ENCODE measurements around the gene PATJ. TPM values are rescaled to one million over a fixed set of nuclear protein-coding genes. Genes with fewer than 3 reads are reported as not detected.

The PATJ gene
- total RNA-seq, 2 donors from 2014 or later, result 56.6 to 72.1 TPM

DNA sequence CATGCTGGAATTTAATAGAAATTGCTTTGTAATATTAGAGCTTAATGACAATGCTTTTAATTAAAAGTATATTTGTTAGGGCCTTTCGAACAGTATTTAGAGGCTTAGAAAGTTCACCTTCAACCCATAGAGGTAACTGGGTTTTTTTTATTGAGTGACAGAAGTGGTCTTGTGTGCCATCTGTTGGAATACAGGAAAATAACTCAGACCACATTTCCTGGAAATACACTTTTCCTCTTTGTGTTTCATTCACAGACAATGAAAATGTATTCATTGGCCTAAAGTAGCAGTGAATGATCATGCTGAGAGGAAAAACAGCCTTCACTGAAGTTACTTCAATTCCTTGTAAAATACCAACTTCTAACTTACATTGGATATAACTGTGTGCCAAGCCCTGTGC is 368.8 kb downstream of the PATJ start:
- Mint-ChIP-seq H3K27me3 (no peaks in the 10 kb centered on the region), H3K27ac (no peak overlapping the region), H3K4me1 (peaks cover 3% of the 10 kb centered on the region), H3K36me3 (ENCODE audit: low read depth) (peaks cover under 1% of the 10 kb centered on the region), H3K4me3 (no peak overlapping the region)
- no peaks in the 10 kb centered on the region for H3K9me3 ChIP-seq (ENCODE audit: control insufficient read depth, low read length, poor library complexity, severe bottlenecking)
- ATAC-seq (no peak), DNase-seq (no peak)

DNA sequence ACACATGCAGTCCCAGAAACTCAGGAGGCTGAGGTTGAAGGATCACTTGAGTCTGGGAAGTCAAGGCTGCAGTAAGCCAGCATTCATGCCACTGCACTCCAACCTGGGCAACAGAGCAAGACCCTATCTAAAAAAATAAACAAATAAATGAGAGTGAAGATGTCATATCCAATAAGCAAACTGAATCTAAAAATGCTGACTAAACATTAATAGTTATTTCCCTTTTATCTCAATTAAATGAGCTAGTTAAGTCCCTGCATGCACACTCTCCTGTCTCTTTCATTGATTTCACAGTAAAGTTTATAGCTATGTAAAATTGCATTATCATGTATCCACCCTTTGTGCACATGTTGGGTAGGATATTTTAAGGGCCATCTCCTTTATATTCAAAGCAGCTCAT is 371.2 kb downstream of the PATJ start:
- Mint-ChIP-seq H3K36me3 (ENCODE audit: low read depth) (peaks cover 6% of the 10 kb centered on the region), H3K4me3 (no peak overlapping the region), H3K27ac (no peak overlapping the region), H3K27me3 (no peaks in the 10 kb centered on the region), H3K4me1 (peaks cover 3% of the 10 kb centered on the region)
- no peak for ATAC-seq
- H3K9me3 ChIP-seq (ENCODE audit: control insufficient read depth, low read length, poor library complexity, severe bottlenecking), result no peaks in the 10 kb centered on the region
- DNase-seq, result no peak

DNA sequence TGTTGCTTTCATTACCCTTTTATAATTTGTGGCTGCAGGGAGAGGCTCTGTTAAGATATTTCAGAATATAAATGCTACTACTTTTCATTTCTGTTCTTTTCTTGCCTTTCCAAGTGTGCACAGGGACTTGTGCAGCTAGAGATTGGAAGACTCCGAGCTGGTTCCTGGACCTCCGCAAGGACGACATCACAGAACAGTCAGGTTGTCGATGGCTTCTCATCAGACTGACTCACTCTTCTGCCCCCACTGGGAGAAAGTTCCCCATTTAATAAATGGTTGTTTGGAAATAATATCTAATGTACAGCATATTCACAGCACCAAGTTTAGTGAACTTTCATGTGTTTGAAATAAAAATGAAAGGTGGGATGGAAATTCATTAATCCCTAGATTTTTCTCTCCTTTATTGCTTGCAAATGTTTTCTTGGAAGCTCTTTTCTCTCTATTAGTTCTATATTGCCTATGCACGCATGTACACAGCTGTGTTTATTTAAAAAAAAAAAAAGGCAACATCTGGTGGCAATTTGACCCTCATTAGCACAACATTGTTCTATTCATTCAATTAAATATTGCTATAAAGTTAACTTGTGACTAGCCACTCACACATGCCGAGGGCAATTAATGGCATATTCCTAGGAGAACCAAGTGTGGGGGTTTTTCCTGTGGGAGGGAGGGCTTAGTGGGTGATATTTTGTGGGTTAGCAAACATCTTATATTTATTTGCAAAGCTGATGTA is 374.9 kb downstream of the PATJ start:
- Mint-ChIP-seq H3K27ac (no peak overlapping the region), H3K4me1 (no peaks in the 10 kb centered on the region), H3K27me3 (no peaks in the 10 kb centered on the region), H3K4me3 (no peak overlapping the region), H3K36me3 (ENCODE audit: low read depth) (peaks cover 6% of the 10 kb centered on the region)
- no peak for ATAC-seq
- DNase-seq, result no peak
- H3K9me3 ChIP-seq (ENCODE audit: control insufficient read depth, low read length, poor library complexity, severe bottlenecking), result no peaks in the 10 kb centered on the region

DNA sequence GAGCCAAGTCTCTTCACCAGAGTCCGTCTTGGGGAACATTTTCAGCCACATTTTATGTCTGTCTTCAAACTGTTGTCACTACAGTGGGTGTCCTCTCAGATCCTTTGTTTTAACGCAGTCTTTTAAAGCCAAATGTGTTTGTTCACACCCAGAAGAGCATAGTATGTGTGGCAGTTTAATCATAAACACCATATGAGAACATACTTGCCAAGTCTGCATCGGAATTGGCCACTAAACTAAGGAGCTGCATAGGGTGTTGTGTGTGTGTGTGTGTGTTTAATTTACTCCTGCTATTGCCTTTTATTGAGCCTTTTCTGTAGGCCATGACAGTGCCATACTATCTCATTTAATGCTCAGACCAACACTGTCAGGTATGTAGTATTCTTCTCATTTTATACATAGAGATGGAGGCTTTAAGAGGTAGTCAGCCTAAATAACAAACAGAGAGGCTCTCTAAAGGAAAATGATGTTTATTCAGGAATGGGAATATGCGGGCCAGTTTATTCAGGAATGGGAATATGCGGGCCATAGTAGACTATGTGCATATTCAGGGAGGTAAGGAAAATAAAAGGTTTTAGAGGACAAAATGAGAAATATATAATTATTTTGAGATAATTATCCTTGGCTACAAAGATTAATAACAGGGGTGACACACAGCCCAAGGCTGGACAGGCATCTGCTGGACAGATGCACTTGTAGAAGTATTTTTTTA is 384.5 kb downstream of the PATJ start:
- ATAC-seq, result no peak
- H3K9me3 ChIP-seq (ENCODE audit: control insufficient read depth, low read length, poor library complexity, severe bottlenecking), result no peaks in the 10 kb centered on the region
- peaks cover 2% of the 10 kb centered on the region for H3K36me3 Mint-ChIP-seq (ENCODE audit: low read depth)
- no peaks in the 10 kb centered on the region for H3K4me1 Mint-ChIP-seq
- no peaks in the 10 kb centered on the region for H3K27me3 Mint-ChIP-seq
- H3K27ac Mint-ChIP-seq, result no peak overlapping the region
- H3K4me3 Mint-ChIP-seq, result no peak overlapping the region
- DNase-seq, result no peak

DNA sequence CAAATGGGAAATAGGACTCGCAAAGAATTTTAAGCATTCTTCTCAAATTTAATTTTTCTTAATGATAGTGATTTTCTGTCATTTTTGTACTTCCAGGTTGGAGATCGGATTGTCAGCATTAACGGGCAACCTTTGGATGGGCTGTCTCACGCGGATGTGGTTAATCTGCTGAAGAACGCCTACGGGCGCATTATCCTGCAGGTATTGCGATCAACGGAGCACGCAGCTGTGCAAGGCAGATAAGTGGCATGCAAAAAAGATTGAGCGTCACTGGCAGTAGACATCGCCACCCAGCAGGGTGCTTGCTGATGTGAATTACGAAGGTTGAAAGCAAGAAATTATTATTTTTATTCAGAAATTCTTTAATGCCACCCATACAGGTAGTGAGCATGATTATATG is 386.5 kb downstream of the PATJ start:
- H3K27ac Mint-ChIP-seq, result no peak overlapping the region
- H3K27me3 Mint-ChIP-seq, result no peaks in the 10 kb centered on the region
- no peaks in the 10 kb centered on the region for H3K9me3 ChIP-seq (ENCODE audit: control insufficient read depth, low read length, poor library complexity, severe bottlenecking)
- no peak for DNase-seq
- H3K4me3 Mint-ChIP-seq, result no peak overlapping the region
- no peaks in the 10 kb centered on the region for H3K4me1 Mint-ChIP-seq
- peaks cover 2% of the 10 kb centered on the region for H3K36me3 Mint-ChIP-seq (ENCODE audit: low read depth)
- no peak for ATAC-seq

DNA sequence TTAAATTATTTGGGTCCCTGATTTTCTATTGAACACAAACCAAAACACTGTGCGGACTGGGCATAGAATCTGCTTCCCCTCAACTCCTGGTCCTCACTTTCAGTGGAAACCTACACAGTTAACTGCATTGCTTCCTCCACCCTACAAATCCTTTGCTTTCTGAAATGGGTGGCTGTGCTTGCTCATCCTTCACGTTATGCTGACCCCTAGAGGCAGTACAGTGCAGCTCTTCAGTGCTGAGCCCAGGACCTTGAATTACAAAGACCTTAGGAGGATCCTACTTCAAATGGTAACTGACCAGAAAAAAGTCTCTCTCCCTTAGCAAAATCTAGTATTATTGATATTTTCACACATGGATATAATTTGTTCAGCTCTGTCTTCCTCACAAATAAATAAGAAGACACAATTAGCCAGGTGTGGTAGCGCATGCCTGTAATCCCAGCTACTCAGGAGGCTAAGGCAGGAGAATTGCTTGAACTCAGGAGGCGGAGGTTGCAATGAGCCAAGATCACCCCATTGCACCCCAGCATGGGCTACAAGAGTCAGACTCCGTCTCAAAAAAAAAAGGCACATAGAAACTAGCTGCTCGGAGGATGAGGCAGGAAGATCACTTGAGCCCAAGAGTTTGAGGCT is 388.9 kb downstream of the PATJ start:
- Mint-ChIP-seq H3K36me3 (ENCODE audit: low read depth) (peaks cover 2% of the 10 kb centered on the region), H3K27me3 (no peaks in the 10 kb centered on the region), H3K27ac (peak overlapping the region; percentile 8), H3K4me3 (no peak overlapping the region), H3K4me1 (no peaks in the 10 kb centered on the region)
- no peaks in the 10 kb centered on the region for H3K9me3 ChIP-seq (ENCODE audit: control insufficient read depth, low read length, poor library complexity, severe bottlenecking)
- DNase-seq (no peak), ATAC-seq (peak; percentile 69)

DNA sequence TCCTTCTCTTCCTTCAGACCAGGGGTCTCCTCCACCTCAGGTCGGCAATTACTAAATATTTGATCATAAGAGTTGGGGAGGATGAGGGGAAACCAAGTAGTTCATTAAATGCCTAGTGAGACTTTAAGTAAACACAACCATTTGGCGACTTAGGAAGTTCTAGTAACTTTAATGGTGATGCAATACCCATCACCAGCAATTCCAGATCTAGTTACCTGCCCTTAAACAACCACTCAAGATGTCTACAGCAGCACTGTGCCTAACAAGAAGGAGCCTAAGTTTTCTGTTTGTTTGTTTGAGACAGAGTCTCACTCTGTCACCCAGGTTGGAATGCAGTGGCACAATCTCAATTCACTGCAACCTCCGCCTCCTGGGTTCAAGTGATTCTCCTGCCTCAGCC is 395.7 kb downstream of the PATJ start:
- ATAC-seq (no peak), DNase-seq (no peak)
- Mint-ChIP-seq H3K27me3 (no peaks in the 10 kb centered on the region), H3K4me1 (peaks cover 7% of the 10 kb centered on the region), H3K36me3 (ENCODE audit: low read depth) (peaks cover 3% of the 10 kb centered on the region), H3K27ac (no peak overlapping the region), H3K4me3 (no peak overlapping the region)
- H3K9me3 ChIP-seq (ENCODE audit: control insufficient read depth, low read length, poor library complexity, severe bottlenecking), result no peaks in the 10 kb centered on the region

DNA sequence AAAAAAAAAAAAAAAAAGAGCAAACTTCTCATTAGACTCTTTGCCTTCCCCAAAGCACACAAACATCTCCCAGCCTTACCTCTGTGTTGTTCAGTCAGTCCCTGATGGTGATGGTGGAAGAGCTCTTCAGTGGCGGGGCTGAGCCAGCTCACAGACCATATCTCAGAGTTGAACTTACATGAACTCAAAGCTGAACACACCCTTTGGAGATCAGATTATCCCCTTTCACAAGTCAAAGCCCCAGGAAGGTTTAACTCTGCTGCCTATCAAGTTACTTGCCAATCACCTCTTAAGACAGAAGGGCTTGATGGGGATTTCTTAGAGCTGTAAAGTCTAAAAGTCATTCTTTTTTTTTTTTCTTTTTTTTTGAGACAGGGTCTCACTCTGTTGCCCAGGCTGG is 397.1 kb downstream of the PATJ start:
- ATAC-seq (no peak), DNase-seq (no peak)
- H3K36me3 Mint-ChIP-seq (ENCODE audit: low read depth), result peaks cover 5% of the 10 kb centered on the region
- H3K27me3 Mint-ChIP-seq, result no peaks in the 10 kb centered on the region
- no peaks in the 10 kb centered on the region for H3K9me3 ChIP-seq (ENCODE audit: control insufficient read depth, low read length, poor library complexity, severe bottlenecking)
- H3K27ac Mint-ChIP-seq, result no peak overlapping the region
- no peak overlapping the region for H3K4me3 Mint-ChIP-seq
- peaks cover 11% of the 10 kb centered on the region for H3K4me1 Mint-ChIP-seq

DNA sequence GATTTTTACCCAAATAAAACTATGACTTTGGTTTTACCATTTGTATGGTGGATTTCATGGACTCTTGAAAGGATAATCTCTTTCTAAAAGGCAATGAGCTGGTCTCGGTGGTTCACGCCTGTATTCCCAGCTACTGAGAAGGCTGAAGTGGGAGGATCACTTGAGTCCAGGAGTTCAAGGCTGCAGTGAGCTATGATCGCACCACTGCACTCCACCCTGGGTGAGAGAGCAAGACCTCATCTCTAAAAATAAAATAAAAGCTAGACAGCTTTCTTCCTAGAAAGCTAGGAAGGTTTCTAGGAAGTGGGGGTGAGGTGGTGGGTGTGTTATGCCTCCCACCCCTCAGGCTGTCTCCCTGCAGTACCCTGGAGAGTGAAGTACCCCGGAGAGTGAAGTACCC is 398.4 kb downstream of the PATJ start:
- H3K9me3 ChIP-seq (ENCODE audit: control insufficient read depth, low read length, poor library complexity, severe bottlenecking), result no peaks in the 10 kb centered on the region
- Mint-ChIP-seq H3K27me3 (no peaks in the 10 kb centered on the region), H3K36me3 (ENCODE audit: low read depth) (peaks cover 5% of the 10 kb centered on the region), H3K4me3 (no peak overlapping the region), H3K4me1 (peaks cover 11% of the 10 kb centered on the region), H3K27ac (no peak overlapping the region)
- no peak for DNase-seq
- ATAC-seq, result no peak

DNA sequence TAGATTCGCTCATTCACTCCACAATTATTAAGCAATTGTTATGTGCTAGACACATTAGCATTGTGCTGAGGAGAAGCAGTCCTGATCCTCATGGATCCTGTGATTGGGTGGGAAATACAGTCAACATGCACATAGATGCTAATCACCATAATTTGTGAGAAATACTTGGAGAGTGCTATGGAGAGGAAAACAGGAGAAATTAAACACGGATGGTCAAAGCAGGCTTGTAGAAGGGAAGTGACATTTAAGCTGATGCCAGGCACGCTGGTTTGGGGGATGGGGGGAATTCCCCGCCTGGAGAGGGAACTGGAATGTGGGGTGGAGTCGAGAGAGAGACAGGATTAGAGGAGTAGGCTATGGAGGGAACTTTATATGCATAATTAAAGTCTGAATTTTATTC is 400.2 kb downstream of the PATJ start:
- H3K4me3 Mint-ChIP-seq, result no peak overlapping the region
- H3K4me1 Mint-ChIP-seq, result peaks cover 12% of the 10 kb centered on the region
- DNase-seq (no peak), ATAC-seq (no peak)
- no peaks in the 10 kb centered on the region for H3K9me3 ChIP-seq (ENCODE audit: control insufficient read depth, low read length, poor library complexity, severe bottlenecking)
- H3K27ac Mint-ChIP-seq, result peak overlapping the region; percentile 12
- no peaks in the 10 kb centered on the region for H3K27me3 Mint-ChIP-seq
- peaks cover 8% of the 10 kb centered on the region for H3K36me3 Mint-ChIP-seq (ENCODE audit: low read depth)

DNA sequence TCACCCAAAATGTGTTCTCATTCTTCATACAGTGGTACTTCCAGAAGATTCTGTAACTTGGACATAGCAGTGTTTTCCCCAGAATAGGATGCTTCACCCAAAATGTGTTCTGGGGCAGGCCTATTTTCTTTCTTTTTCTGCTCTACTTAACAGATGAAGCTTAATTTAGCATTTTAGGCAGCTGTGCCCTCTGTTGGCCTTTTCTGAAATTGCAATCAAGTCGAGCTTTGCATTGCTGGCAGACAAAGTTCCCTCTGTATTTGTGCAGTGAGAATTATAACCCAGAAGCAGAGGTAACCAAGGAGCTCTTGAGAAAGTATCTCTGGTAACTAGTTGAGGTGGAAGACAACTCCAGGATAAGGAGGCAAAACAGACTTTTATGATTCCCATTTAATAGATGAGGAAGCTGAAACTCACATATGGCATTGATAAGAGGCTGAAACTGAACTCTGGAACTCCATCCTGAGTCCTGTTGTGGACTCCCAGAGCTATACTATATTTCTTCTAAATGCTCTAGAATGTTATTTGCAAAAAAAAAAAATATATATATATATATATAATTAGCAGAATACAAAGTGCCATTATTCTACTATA is 402.1 kb downstream of the PATJ start:
- peak in 1 of 3 donors; percentile 9 for DNase-seq
- Mint-ChIP-seq H3K4me3 (no peak overlapping the region), H3K4me1 (peaks cover 12% of the 10 kb centered on the region), H3K27ac (no peak overlapping the region), H3K27me3 (no peaks in the 10 kb centered on the region), H3K36me3 (ENCODE audit: low read depth) (peaks cover 8% of the 10 kb centered on the region)
- peak; percentile 41 for ATAC-seq
- H3K9me3 ChIP-seq (ENCODE audit: control insufficient read depth, low read length, poor library complexity, severe bottlenecking), result no peaks in the 10 kb centered on the region

DNA sequence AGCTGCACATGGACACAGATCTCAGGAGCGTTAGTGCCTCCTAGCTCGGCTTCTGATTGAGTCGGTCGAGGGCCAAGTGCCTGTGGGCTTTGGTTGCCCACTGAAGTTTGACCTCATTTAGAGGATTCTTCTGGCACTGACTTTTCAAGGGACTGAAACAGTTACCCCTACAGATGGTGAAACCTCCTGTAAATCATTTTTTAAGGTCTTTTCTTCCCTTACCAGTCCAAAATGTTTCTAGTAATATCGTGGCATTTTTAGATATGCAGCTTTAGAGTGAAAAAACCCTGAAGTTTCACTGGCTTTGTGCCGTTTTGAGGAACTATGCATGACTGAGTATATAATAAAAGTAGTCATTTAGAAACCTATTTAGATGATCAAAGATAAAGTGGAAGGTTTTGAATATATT is 417.7 kb downstream of the PATJ start:
- ATAC-seq, result no peak
- Mint-ChIP-seq H3K27ac (no peak overlapping the region), H3K4me1 (peaks cover 3% of the 10 kb centered on the region), H3K27me3 (no peaks in the 10 kb centered on the region), H3K4me3 (no peak overlapping the region), H3K36me3 (ENCODE audit: low read depth) (peaks cover 2% of the 10 kb centered on the region)
- no peak for DNase-seq
- no peaks in the 10 kb centered on the region for H3K9me3 ChIP-seq (ENCODE audit: control insufficient read depth, low read length, poor library complexity, severe bottlenecking)

DNA sequence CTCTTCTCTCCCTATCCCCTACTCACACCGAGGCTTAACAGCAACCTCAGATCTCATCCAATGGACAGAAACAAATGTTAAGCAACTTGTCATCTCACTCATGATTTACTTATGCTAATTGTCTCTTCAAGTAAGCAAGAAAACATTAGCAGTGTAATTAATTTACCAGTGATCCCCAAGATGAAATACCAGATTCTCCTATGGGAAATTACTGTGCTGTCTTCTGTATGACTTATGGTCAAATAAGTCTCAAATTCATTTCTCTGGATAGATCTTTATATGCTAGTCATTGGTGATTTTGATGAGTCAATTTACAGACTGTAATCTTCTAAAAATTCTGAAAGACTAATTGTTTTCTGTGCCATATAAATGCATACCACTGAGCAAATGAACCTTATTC is 419.4 kb downstream of the PATJ start:
- Mint-ChIP-seq H3K4me3 (no peak overlapping the region), H3K27me3 (no peaks in the 10 kb centered on the region), H3K27ac (no peak overlapping the region), H3K4me1 (peaks cover 3% of the 10 kb centered on the region), H3K36me3 (ENCODE audit: low read depth) (peaks cover 2% of the 10 kb centered on the region)
- ATAC-seq (no peak), DNase-seq (no peak)
- no peaks in the 10 kb centered on the region for H3K9me3 ChIP-seq (ENCODE audit: control insufficient read depth, low read length, poor library complexity, severe bottlenecking)
